Activated CD8-positive, alpha-beta T cell treated with anti-CD3 and anti-CD28 coated beads, Interleukin-2, amount 10 ng/mL, durations not matched to agents 7 days and 5 days (primary cell): ENCODE results near the gene TTC22. TPM values are rescaled to one million over a fixed set of nuclear protein-coding genes. Genes with fewer than 3 reads are reported as not detected.

ENCODE experiments used
- ATAC-seq: fragments of 150-1000 bp; cut with Tn5 transposase; one replicate; pipeline ENCODE4 v1.10.0; 2021; ENCODE audit warnings: moderate library complexity
- CTCF ChIA-PET: fragments of 350-600 bp; sonication (Branson Sonifier 250); formaldehyde crosslinking; loops from one replicate; lab custom pipeline; 2021; ENCODE audit warnings: antibody characterized with exemption; lab: Charles Lee
- POLR2A ChIA-PET: fragments of 350-600 bp; sonication (Branson Sonifier 250); formaldehyde crosslinking; loops from one replicate; lab custom pipeline; 2021; ENCODE audit warnings: antibody characterized with exemption; lab: Charles Lee
- DNase-seq: peaks from one replicate; pipeline ENCODE4 v3.0.0-alpha.2; 2020
- H3K27ac Mint-ChIP-seq: one replicate; pipeline ENCODE4 v1.8.0; 2021; ENCODE audit warnings: mild to moderate bottlenecking, mixed read lengths
- H3K27me3 Mint-ChIP-seq: one replicate; pipeline ENCODE4 v1.8.0; 2021; ENCODE audit warnings: low read depth, mixed read lengths
- H3K36me3 Mint-ChIP-seq: one replicate; pipeline ENCODE4 v1.8.0; 2021; ENCODE audit warnings: low read depth, mixed read lengths
- H3K4me1 Mint-ChIP-seq: one replicate; pipeline ENCODE4 v1.8.0; 2021; ENCODE audit warnings: low read depth, mixed read lengths
- H3K4me3 Mint-ChIP-seq: one replicate; pipeline ENCODE4 v1.8.0; 2021; ENCODE audit warnings: mild to moderate bottlenecking, mixed read lengths
- H3K9me3 Mint-ChIP-seq: one replicate; pipeline ENCODE4 v1.8.0; 2022; ENCODE audit warnings: mixed read lengths; ENCODE audit not compliant: insufficient read depth
- total RNA-seq, 2 experiments: library from RNA; stranded (reverse); gene quantifications; one replicate each; pipeline ENCODE4 v1.2.3, GENCODE V29; 2021

TTC22 gene
- total RNA-seq, 2 experiments from 2014 or later, result 5.0 to 6.5 TPM

DNA sequence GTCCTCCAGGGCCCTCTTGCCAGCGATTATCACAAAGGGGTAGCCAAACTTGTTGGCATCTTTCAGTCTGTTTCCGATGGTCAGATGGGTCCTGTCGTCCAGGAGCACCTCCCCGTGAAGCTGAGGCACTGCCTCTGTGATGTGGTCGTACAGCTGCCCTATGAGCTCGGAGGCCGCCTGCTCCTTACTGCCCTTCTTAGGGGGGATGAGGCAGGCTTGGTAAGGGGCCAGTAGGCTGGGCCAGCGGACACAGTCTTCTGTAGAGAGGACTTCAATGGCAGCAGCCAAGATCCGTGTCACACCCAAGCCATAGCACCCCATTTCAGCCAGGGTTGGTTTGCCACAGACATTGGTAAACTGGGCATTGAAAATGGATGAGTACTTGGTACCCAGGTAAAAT lies 43.3 kb downstream of the TTC22 start:
- no peaks in the 10 kb centered on the region for H3K27me3 Mint-ChIP-seq
- peaks cover under 1% of the 10 kb centered on the region for H3K4me1 Mint-ChIP-seq
- ChIA-PET CTCF (no interaction called here), POLR2A (no interaction called here)
- H3K36me3 Mint-ChIP-seq, result peaks cover 8% of the 10 kb centered on the region
- H3K9me3 Mint-ChIP-seq, result no peaks in the 10 kb centered on the region
- no peak for ATAC-seq
- H3K27ac Mint-ChIP-seq, result no peak overlapping the region
- no peak overlapping the region for H3K4me3 Mint-ChIP-seq
- DNase-seq, result no peak

DNA sequence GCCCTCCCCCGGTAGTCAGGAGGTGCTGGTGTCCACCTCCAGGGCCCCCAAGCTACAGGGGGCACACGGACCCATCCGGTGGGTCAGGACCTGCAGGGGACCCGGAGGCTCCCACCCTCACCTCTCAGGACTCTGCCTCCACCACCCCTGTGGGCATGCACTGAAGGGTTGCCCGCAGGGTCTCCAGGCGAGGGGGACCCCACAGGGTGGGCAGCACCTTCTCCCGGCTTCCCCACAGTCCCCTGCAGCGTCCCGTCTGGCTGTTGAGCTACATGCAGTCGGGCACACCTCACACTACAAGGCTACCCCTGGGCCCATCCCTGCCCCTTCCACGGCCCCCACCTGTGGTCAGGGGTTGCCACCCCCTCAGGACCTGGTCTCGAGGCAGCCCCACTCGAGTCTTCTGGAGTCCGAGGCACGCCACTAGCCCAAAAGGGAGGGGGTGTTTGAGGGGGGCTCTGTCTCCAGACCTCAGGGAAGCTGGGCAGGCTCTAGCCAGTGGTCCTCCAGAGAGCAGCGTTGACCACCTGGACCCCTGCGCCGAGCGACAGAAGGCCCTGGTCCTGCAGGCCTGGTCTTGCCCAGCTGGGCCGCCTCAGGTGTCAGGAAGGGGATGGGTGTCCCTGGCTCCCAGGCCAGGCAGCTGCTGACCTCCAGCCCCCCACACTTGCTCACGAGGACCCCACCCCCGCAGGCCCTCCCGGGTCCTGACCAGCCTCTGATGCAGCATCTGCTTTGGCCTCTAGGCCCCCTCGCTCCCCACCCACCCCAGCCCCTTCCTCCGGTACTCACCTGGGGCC lies 46.4 kb downstream of the TTC22 start:
- Mint-ChIP-seq H3K4me3 (no peak overlapping the region), H3K4me1 (no peaks in the 10 kb centered on the region), H3K27ac (no peak overlapping the region), H3K9me3 (no peaks in the 10 kb centered on the region), H3K27me3 (no peaks in the 10 kb centered on the region), H3K36me3 (peaks cover 8% of the 10 kb centered on the region)
- CTCF ChIA-PET, result interaction anchor here (0.5 kb wide), 1 partner anchor 1033 kb away, joined by 3 read pairs; no protein-coding TSS in a partner anchor
- POLR2A ChIA-PET, result no interaction called here
- DNase-seq, result no peak
- ATAC-seq, result no peak

- H3K4me1 Mint-ChIP-seq, result no peaks in the 10 kb centered on the region
- no peaks in the 10 kb centered on the region for H3K9me3 Mint-ChIP-seq
- DNase-seq (no peak), ATAC-seq (no peak)
- ChIA-PET CTCF (no interaction called here), POLR2A (no interaction called here)
- H3K27ac Mint-ChIP-seq, result no peak overlapping the region
- H3K36me3 Mint-ChIP-seq, result peaks cover 8% of the 10 kb centered on the region
- H3K27me3 Mint-ChIP-seq, result no peaks in the 10 kb centered on the region
- no peak overlapping the region for H3K4me3 Mint-ChIP-seq
Observed at GRCh38 chr1:54754045-54754444, 47.1 kb downstream of the TTC22 start.

DNA sequence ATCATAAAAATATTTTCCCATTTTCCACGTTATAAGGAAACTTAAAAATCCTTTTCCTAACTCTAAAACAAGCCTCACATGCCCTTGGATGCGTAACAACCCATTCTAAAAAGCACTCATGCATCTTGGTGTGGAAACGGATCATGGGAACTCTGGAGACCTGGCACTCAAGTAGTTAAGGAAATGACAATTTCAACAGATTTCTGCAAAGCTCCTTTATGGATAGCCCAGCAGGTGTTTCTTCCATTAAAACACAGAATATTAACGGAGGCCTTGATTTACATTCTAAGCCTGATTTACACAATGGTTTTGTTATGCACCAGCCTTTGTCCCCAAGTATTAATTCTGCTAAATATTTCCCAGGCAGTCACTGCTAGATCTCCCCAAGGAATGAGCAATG lies 49.7 kb downstream of the TTC22 start:
- Mint-ChIP-seq H3K4me1 (no peaks in the 10 kb centered on the region), H3K27me3 (no peaks in the 10 kb centered on the region), H3K27ac (no peak overlapping the region), H3K9me3 (no peaks in the 10 kb centered on the region), H3K36me3 (peaks cover 4% of the 10 kb centered on the region), H3K4me3 (no peak overlapping the region)
- POLR2A ChIA-PET, result interaction anchor here (0.9 kb wide), 2 partner anchors 46 to 50 kb away, joined by 3 to 4 read pairs; no protein-coding TSS in a partner anchor
- ATAC-seq (no peak), DNase-seq (no peak)
- CTCF ChIA-PET, result no interaction called here

GRCh38 chr1:54750596-54750995 lies 50.5 kb downstream of the TTC22 start:
- no peak for DNase-seq
- H3K4me3 Mint-ChIP-seq, result no peak overlapping the region
- ChIA-PET CTCF (interaction anchor here (1.0 kb wide), 1 partner anchor 51 kb away, joined by 4 read pairs; the partner anchor contains the start of gene TTC22), POLR2A (interaction anchor here (0.8 to 0.9 kb wide), 2 partner anchors 11 to 46 kb away, joined by 3 read pairs; no protein-coding TSS in a partner anchor)
- H3K27ac Mint-ChIP-seq, result no peak overlapping the region
- H3K4me1 Mint-ChIP-seq, result no peaks in the 10 kb centered on the region
- no peaks in the 10 kb centered on the region for H3K36me3 Mint-ChIP-seq
- H3K27me3 Mint-ChIP-seq, result no peaks in the 10 kb centered on the region
- no peaks in the 10 kb centered on the region for H3K9me3 Mint-ChIP-seq
- ATAC-seq, result no peak

DNA sequence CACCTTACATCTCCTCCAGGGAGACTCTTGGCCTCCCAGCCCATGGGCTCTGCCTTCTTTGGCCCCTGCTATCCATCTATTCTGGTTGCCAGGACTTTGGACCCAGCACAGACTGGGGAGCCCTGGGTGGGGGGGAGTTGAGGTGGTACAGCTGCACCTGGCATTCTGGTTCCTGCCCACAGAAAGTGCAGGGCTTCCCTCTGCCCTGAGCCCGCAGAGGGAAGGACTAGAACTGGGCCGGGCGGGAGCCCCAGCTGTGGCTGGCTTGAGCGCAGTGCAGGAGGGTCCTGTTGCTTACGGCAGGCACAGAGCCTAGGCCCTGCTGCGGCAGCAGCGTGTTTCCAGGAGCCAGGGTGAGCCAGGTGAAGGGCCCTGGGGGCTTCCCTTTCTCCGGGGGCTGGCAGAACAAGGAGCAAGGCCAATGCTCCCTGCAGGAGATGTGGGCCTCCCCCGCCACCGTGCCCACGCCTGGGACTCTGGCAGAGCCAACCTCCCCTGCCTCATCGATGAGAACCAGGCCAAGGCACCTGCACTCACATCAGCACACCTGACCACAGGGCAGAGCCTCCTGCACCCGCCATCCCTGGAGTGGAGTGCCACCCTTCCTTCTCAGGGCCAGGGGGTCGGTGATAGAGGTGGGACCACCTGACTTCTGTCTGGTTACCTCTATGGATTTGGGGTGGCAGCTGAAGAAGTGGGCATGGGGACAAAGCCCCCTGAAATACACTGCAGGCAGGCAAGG lies 52.9 kb downstream of the TTC22 start:
- CTCF ChIA-PET, result no interaction called here

GRCh38 chr1:54745864-54746263 lies 55.3 kb downstream of the TTC22 start:
- no peaks in the 10 kb centered on the region for H3K27me3 Mint-ChIP-seq
- H3K9me3 Mint-ChIP-seq, result no peaks in the 10 kb centered on the region
- ATAC-seq (no peak), DNase-seq (no peak)
- CTCF ChIA-PET, result no interaction called here
- peaks cover 12% of the 10 kb centered on the region for H3K36me3 Mint-ChIP-seq
- no peak overlapping the region for H3K4me3 Mint-ChIP-seq
- POLR2A ChIA-PET, result no interaction called here
- H3K4me1 Mint-ChIP-seq, result no peaks in the 10 kb centered on the region
- H3K27ac Mint-ChIP-seq, result no peak overlapping the region

More for the DNA sequence above, 52.9 kb downstream of the TTC22 start:
- POLR2A ChIA-PET, result no interaction called here
- Mint-ChIP-seq H3K4me1 (no peaks in the 10 kb centered on the region), H3K4me3 (no peak overlapping the region), H3K36me3 (no peaks in the 10 kb centered on the region), H3K27me3 (no peaks in the 10 kb centered on the region), H3K27ac (no peak overlapping the region), H3K9me3 (no peaks in the 10 kb centered on the region)
- DNase-seq, result no peak
- ATAC-seq, result no peak

GRCh38 chr1:54745274-54745673 lies 55.8 kb downstream of the TTC22 start:
- ChIA-PET CTCF (no interaction called here), POLR2A (no interaction called here)
- H3K9me3 Mint-ChIP-seq, result no peaks in the 10 kb centered on the region
- H3K27me3 Mint-ChIP-seq, result no peaks in the 10 kb centered on the region
- H3K4me3 Mint-ChIP-seq, result no peak overlapping the region
- H3K27ac Mint-ChIP-seq, result no peak overlapping the region
- no peak for ATAC-seq
- H3K4me1 Mint-ChIP-seq, result no peaks in the 10 kb centered on the region
- H3K36me3 Mint-ChIP-seq, result peaks cover 12% of the 10 kb centered on the region
- DNase-seq, result no peak

GRCh38 chr1:54744696-54745095 lies 56.4 kb downstream of the TTC22 start:
- Mint-ChIP-seq H3K27ac (no peak overlapping the region), H3K9me3 (no peaks in the 10 kb centered on the region), H3K4me1 (no peaks in the 10 kb centered on the region), H3K4me3 (no peak overlapping the region), H3K36me3 (peaks cover 14% of the 10 kb centered on the region), H3K27me3 (no peaks in the 10 kb centered on the region)
- CTCF ChIA-PET, result no interaction called here
- DNase-seq (no peak), ATAC-seq (no peak)
- POLR2A ChIA-PET, result no interaction called here

DNA sequence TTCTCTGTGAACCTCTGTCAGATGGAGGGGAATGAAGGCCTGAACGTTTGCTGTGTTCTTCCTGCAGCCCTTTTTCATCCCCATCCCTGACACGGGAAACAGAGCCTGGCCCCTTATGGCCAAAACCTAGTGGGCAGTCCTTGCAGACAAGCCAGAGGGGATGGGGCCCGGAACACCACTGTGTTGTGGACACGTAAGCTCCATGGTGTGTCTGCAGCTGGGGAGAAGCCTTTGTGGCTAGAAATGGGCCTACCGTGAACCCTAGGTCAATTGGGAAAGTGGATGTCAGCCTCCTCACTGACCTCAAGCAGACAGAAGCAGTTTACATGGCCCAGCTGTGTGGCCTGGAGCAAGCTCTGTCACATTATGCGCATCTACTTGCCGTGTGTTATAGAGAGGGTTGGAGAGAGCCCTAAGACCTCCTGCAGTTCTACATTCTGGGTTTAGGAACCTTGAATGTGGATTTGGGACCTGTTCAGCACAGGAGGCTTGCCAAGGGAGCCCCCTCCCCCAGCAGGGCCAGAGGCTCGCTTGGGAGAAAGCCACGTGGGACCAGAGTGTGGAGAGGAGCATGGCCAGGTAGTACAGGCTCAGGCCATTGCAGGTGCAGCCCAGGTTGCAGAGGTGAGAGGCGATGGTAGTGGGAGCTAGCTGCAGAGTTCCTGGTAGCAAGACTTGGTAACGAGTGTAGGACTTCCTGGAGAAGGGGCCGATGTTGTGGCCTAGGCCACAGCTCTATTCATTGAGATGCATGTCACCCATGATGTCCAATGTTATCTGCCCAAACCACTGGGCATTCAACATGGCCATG lies 57.5 kb downstream of the TTC22 start:
- Mint-ChIP-seq H3K27ac (no peak overlapping the region), H3K27me3 (no peaks in the 10 kb centered on the region), H3K4me1 (no peaks in the 10 kb centered on the region), H3K36me3 (peaks cover 18% of the 10 kb centered on the region), H3K4me3 (no peak overlapping the region), H3K9me3 (no peaks in the 10 kb centered on the region)
- DNase-seq (no peak), ATAC-seq (no peak)
- ChIA-PET CTCF (no interaction called here), POLR2A (no interaction called here)

GRCh38 chr1:54742282-54742681 lies 58.8 kb downstream of the TTC22 start:
- H3K36me3 Mint-ChIP-seq, result peaks cover 26% of the 10 kb centered on the region
- ChIA-PET POLR2A (no interaction called here), CTCF (no interaction called here)
- H3K9me3 Mint-ChIP-seq, result no peaks in the 10 kb centered on the region
- H3K27me3 Mint-ChIP-seq, result no peaks in the 10 kb centered on the region
- no peak for ATAC-seq
- H3K27ac Mint-ChIP-seq, result no peak overlapping the region
- no peak overlapping the region for H3K4me3 Mint-ChIP-seq
- no peaks in the 10 kb centered on the region for H3K4me1 Mint-ChIP-seq
- DNase-seq, result no peak
